PC-3 (cell line): ENCODE results near the gene SRGAP2B. TPM values are rescaled to one million over a fixed set of nuclear protein-coding genes. Genes with fewer than 3 reads are reported as not detected.
"Not testable (repeated sequence)": the region's sequence is repeated elsewhere in the genome, so short reads cannot be mapped to it uniquely, and the experiment has no call there.

Experiments used
- ATAC-seq: fragments of 200-7000 bp; cut with Tn5 transposase; 2 replicates; pipeline ENCODE4 v1.9.1; 2020; ENCODE audit warnings: mild to moderate bottlenecking, moderate library complexity
- BruUV-seq: library from RNA; stranded (reverse); fragments of 400-500 nt; replicated peaks from 2 replicates; lab custom pipeline; 2021; lab: Mats Ljungman, UMichigan
- CTCF ChIA-PET: fragments of 300-600 bp; sonication (Branson Sonifier 250); formaldehyde crosslinking; loops from one replicate; lab custom pipeline; 2022; ENCODE audit warnings: antibody characterized with exemption; lab: Charles Lee
- POLR2A ChIA-PET: fragments of 300-600 bp; sonication (Branson Sonifier 250); formaldehyde crosslinking; loops from one replicate; lab custom pipeline; 2022; ENCODE audit warnings: antibody characterized with exemption; ENCODE audit not compliant: unreplicated experiment; lab: Charles Lee
- DNase-seq: peaks from one replicate; pipeline ENCODE4 v3.0.0-alpha.2; 2015
- H2AFZ ChIP-seq: fragments of 300-600 bp; sonication (generic); 2 replicates; pipeline ENCODE4 v1.6.0; 2016; ENCODE audit warnings: antibody characterized with exemption, low read length
- H3F3A ChIP-seq: fragments of 300-600 bp; sonication (generic); one replicate; pipeline ENCODE4 v1.6.0; 2017; ENCODE audit warnings: antibody characterized with exemption, low read length, control low read depth, mild to moderate bottlenecking; ENCODE audit not compliant: unreplicated experiment
- H3K27ac ChIP-seq: fragments of 300-600 bp; sonication (generic); 2 replicates; pipeline ENCODE4 v1.5.1; 2016; ENCODE audit warnings: mild to moderate bottlenecking, low read length
- H3K27me3 ChIP-seq: fragments of 300-600 bp; sonication (generic); 2 replicates; pipeline ENCODE4 v1.6.1; 2016; ENCODE audit warnings: low read length, mixed read lengths
- H3K36me3 ChIP-seq: fragments of 300-600 bp; sonication (generic); 2 replicates; pipeline ENCODE4 v1.6.1; 2016; ENCODE audit warnings: low read depth, mixed run types, low read length, mixed read lengths
- H3K4me1 ChIP-seq: fragments of 300-600 bp; sonication (generic); 2 replicates; pipeline ENCODE4 v1.5.1; 2016; ENCODE audit warnings: low read length; ENCODE audit not compliant: insufficient read depth
- H3K4me2 ChIP-seq: fragments of 300-600 bp; sonication (generic); 2 replicates; pipeline ENCODE4 v1.6.0; 2016; ENCODE audit warnings: low read length
- H3K4me3 ChIP-seq: fragments of 300-600 bp; sonication (generic); 2 replicates; pipeline ENCODE4 v1.5.1; 2016; ENCODE audit warnings: mild to moderate bottlenecking, low read length, mixed read lengths
- H3K79me2 ChIP-seq: fragments of 300-600 bp; sonication (generic); 2 replicates; pipeline ENCODE4 v1.6.1; 2017; ENCODE audit warnings: low read length, mixed read lengths
- H3K9ac ChIP-seq: fragments of 300-600 bp; sonication (generic); 2 replicates; pipeline ENCODE4 v1.6.0; 2016; ENCODE audit warnings: mild to moderate bottlenecking, low read length
- H3K9me2 ChIP-seq: fragments of 300-600 bp; sonication (generic); replicated peaks from 2 replicates; pipeline ENCODE4 v1.6.1; 2016; ENCODE audit warnings: mixed run types, low read length, mixed read lengths
- H3K9me3 ChIP-seq: fragments of 300-600 bp; sonication (generic); 2 replicates; pipeline ENCODE4 v1.6.1; 2016; ENCODE audit warnings: low read length, mixed read lengths
- H4K20me1 ChIP-seq: fragments of 300-600 bp; sonication (generic); 2 replicates; pipeline ENCODE4 v1.6.1; 2016; ENCODE audit warnings: low read length, mixed read lengths
- intact Hi-C: fragments of 100-400 bp; cut with micrococcal nuclease; formaldehyde crosslinking; loops from 2 replicates; pipeline ENCODE4 v1.9.0; 2023
- total RNA-seq: library from RNA; depleted of rRNA; stranded (reverse); fragments of >200 nt; gene quantifications from 2 replicates; pipeline ENCODE4 v1.2.3, GENCODE V29; 2014

The SRGAP2B gene
- total RNA-seq, 1 experiment from 2014 or later, result 14.3 TPM

GRCh38 chr1:145076877-145077276, 18.3 kb downstream of the SRGAP2B start:
- not testable (repeated sequence) for ATAC-seq

DNA sequence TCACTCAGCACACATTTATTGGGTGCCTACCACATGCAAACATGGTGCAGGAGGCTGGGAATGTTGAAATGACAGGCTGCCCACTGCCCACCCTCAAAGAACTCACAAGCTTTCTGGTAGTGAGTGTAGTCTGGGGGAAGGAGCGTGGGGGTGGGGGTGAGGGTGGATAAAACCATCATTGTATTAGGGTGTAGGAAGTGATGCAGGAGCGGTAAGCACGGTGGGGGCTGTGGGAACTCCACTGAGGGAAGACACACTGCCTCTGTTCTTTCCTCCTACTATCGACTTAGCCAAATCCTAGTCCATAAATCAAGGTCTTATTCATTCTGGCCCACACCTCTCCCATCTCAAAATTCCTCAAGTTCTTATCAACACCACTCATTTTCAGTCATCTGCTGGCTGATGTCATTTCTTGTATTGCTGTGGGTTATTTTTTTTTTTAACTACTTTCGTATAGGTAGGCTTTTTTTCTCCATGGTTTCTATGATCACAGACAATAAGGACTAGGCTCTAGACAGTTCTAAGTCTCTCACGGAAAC, 21.0 kb downstream of the SRGAP2B start:
- H3K36me3 ChIP-seq, H3F3A ChIP-seq, H3K79me2 ChIP-seq, H3K4me3 ChIP-seq, H3K27ac ChIP-seq, POLR2A ChIA-PET, H3K27me3 ChIP-seq, H3K4me2 ChIP-seq, H4K20me1 ChIP-seq, BruUV-seq, H3K9me3 ChIP-seq, intact Hi-C loops, H3K4me1 ChIP-seq, H3K9me2 ChIP-seq, H2AFZ ChIP-seq, H3K9ac ChIP-seq, CTCF ChIA-PET, DNase-seq, ATAC-seq: not testable (repeated sequence)

More at GRCh38 chr1:145076877-145077276, 18.3 kb downstream of the SRGAP2B start:
- H4K20me1 ChIP-seq, H3K27ac ChIP-seq, H3K79me2 ChIP-seq, H3K4me1 ChIP-seq, H3K4me3 ChIP-seq, H3K9me2 ChIP-seq, H3K4me2 ChIP-seq, DNase-seq, POLR2A ChIA-PET, H3K9me3 ChIP-seq, H3K9ac ChIP-seq, H3K36me3 ChIP-seq, intact Hi-C loops, H2AFZ ChIP-seq, BruUV-seq, CTCF ChIA-PET, H3K27me3 ChIP-seq, H3F3A ChIP-seq: not testable (repeated sequence)

DNA sequence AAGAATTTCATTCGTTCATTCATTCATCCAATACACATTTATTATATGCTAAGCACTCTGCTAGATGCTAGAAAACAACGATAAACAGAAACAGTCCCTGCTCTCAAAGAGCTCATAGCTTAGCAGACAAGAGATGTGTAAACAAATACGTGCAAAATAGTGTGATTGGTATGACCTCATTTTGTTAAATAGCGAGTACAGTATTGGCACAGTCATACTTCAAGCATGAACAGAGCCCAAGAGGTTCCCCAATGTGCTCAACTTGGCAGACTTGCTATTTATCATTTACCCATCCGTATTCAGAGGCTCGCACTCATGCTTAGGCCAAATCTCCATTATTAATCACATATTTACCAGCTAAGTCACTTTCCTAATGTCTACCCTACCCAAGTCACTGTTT, 23.6 kb downstream of the SRGAP2B start:
- H4K20me1 ChIP-seq, H3K27me3 ChIP-seq, H3F3A ChIP-seq, H3K27ac ChIP-seq, POLR2A ChIA-PET, intact Hi-C loops, H3K4me1 ChIP-seq, H3K9ac ChIP-seq, H3K9me3 ChIP-seq, H3K4me2 ChIP-seq, H3K36me3 ChIP-seq, DNase-seq, H3K4me3 ChIP-seq, CTCF ChIA-PET, BruUV-seq, H2AFZ ChIP-seq, ATAC-seq, H3K9me2 ChIP-seq, H3K79me2 ChIP-seq: not testable (repeated sequence)

DNA sequence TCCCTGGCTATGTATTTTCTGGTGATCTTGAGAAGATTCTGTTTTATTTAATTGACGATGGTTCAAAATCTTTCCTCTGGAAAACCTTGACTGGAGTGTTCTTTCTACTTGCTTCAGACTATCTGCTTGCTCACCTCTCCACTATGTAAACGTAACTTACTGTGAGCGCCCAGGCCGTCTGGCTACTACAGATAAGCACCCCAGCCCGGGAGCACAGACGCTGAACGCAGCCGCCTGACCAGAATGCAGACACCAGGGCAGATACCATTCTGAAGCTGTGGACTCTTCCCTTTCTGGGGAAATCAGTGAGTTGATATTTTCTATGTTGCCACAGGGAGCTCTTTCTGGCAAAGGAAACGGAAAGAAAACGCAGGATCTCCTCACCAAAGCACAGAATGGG, 28.6 kb downstream of the SRGAP2B start:
- ATAC-seq, CTCF ChIA-PET, H3K4me2 ChIP-seq, H3K79me2 ChIP-seq, intact Hi-C loops, H3K27me3 ChIP-seq, H3K9ac ChIP-seq, BruUV-seq, H3K36me3 ChIP-seq, DNase-seq, H3K4me1 ChIP-seq, H3F3A ChIP-seq, POLR2A ChIA-PET, H2AFZ ChIP-seq, H3K4me3 ChIP-seq, H3K9me3 ChIP-seq, H3K9me2 ChIP-seq, H3K27ac ChIP-seq, H4K20me1 ChIP-seq: not testable (repeated sequence)

GRCh38 chr1:145065194-145065826, 29.8 kb downstream of the SRGAP2B start:
- H3K9ac ChIP-seq, H4K20me1 ChIP-seq, H3K27me3 ChIP-seq, H3F3A ChIP-seq, H2AFZ ChIP-seq, H3K4me3 ChIP-seq, H3K9me3 ChIP-seq, BruUV-seq, DNase-seq, H3K9me2 ChIP-seq, CTCF ChIA-PET, intact Hi-C loops, H3K27ac ChIP-seq, H3K79me2 ChIP-seq, POLR2A ChIA-PET, H3K4me2 ChIP-seq, H3K36me3 ChIP-seq, H3K4me1 ChIP-seq: not testable (repeated sequence)
- peak; percentile 89 for ATAC-seq

DNA sequence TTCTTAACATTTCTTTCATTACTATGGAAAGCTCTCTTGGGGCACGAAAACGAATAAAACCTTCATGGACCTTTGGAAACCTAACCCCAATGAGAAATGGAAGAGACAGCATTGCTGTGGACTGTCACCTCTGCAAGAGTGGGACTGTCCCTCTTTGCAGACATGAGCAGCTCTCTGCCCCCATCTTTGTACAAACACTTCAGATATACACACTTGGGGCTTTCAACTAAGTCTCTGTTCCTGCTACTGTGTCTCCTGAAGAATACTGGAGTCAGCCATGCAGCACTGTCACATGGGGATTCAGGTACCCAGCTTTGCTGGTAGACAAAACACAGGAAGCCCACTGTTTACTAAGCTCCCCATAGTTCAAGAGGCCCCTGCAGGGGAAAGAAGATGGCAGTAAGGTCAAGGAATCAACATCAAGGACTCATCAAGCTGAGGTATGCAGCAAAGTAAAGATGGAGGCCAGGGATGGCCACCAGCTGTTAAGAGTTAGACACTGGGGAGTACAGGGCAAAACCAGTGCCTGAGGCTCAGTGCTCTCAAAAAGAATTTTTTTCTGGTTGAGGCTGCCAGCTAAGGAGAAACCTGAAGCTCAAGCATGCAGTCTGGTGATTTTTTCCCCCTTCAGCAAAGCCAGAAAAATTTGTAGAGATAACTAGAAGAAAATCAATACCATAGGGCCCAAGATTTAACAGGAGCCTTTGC, 31.0 kb downstream of the SRGAP2B start:
- ATAC-seq, H3K36me3 ChIP-seq, H3K9ac ChIP-seq, H4K20me1 ChIP-seq, POLR2A ChIA-PET, BruUV-seq, H3K4me2 ChIP-seq, H3F3A ChIP-seq, H3K27ac ChIP-seq, H3K9me2 ChIP-seq, H3K4me3 ChIP-seq, intact Hi-C loops, H3K27me3 ChIP-seq, H3K9me3 ChIP-seq, DNase-seq, H3K4me1 ChIP-seq, H3K79me2 ChIP-seq, H2AFZ ChIP-seq, CTCF ChIA-PET: not testable (repeated sequence)
